ENCODE measurements around the gene METAP1. TPM values are rescaled to one million over a fixed set of nuclear protein-coding genes. Genes with fewer than 3 reads are reported as not detected.

The METAP1 gene
- total RNA-seq, 1 experiment from 2014 or later: 63.5 TPM

- H2BK15ac ChIP-seq (ENCODE audit: low read depth, low read length): no peak overlapping the region
- no peaks in the 10 kb centered on the region for H3K9me3 ChIP-seq (ENCODE audit: control insufficient read depth, low read depth, low read length)
- Mint-ChIP-seq H3K27ac (peak overlapping the region in 1 of 3 experiments; percentile 36; a peak in 2 of 7 replicates), H3K27me3 (ENCODE audit: low read depth) (no peaks in the 10 kb centered on the region; the same call in 1 of the 2 replicates), H3K4me1 (peaks cover 5 to 11% of the 10 kb centered on the region in 2 experiments), H3K36me3 (ENCODE audit: insufficient read depth in 1 of 3, low read depth in 3 of 3) (no peaks in the 10 kb centered on the region; a peak in 1 of 7 replicates), H3K4me3 (no peak overlapping the region), H3K9me3 (no peaks in the 10 kb centered on the region)
- H3K4me2 ChIP-seq (ENCODE audit: insufficient read depth, insufficient read length, low read length): no peak overlapping the region
- no peak overlapping the region for H3K14ac ChIP-seq (ENCODE audit: insufficient read depth, low read length)
- no peak overlapping the region for H2AFZ ChIP-seq (ENCODE audit: low read length)
- H3K56ac ChIP-seq (ENCODE audit: insufficient read length, low read depth, low read length): no peak overlapping the region
- no peak overlapping the region for H4K8ac ChIP-seq (replicated peaks; ENCODE audit: insufficient read length, low read depth, low read length)
- no peak overlapping the region for H2BK5ac ChIP-seq (ENCODE audit: insufficient read length, low read length)
- no peak overlapping the region for H4K91ac ChIP-seq (ENCODE audit: insufficient read length, low read depth, low read length)
- no peaks in the 10 kb centered on the region for H3K79me2 ChIP-seq (ENCODE audit: insufficient read depth, low read length)
- H4K5ac ChIP-seq (ENCODE audit: insufficient read length, low read depth, low read length): no peak overlapping the region
- H2BK20ac ChIP-seq (ENCODE audit: low read depth, low read length, poor library complexity, severe bottlenecking): no peak overlapping the region
- H3K4me1 ChIP-seq (ENCODE audit: insufficient read depth, low read length): no peaks in the 10 kb centered on the region
- no peaks in the 10 kb centered on the region for H3K23me2 ChIP-seq (ENCODE audit: insufficient read length, low read depth, low read length, poor library complexity, severe bottlenecking)
- no CpG with 5 or more reads among the region's 2 CpGs for WGBS (ENCODE audit: extremely low coverage, insufficient read length, low lambda C conversion rate)
- H3K18ac ChIP-seq (ENCODE audit: insufficient read length, low read depth, low read length): no peak overlapping the region
- H3T11ph ChIP-seq (ENCODE audit: low read length): no peak overlapping the region
- H2BK12ac ChIP-seq (ENCODE audit: insufficient read length, low read depth, low read length): no peak overlapping the region
- H3K4ac ChIP-seq (ENCODE audit: low read depth, low read length): no peak overlapping the region
- H3K27ac ChIP-seq (ENCODE audit: insufficient read length, low read depth, low read length): no peak overlapping the region
- no peak overlapping the region for H2BK120ac ChIP-seq (ENCODE audit: low read depth, low read length, poor library complexity, severe bottlenecking)
- DNase-seq: no peak
- no peaks in the 10 kb centered on the region for H4K20me1 ChIP-seq (ENCODE audit: control insufficient read depth, insufficient read depth, insufficient read length)
- no peaks in the 10 kb centered on the region for H3K79me1 ChIP-seq (ENCODE audit: insufficient read depth, low read depth, low read length, poor library complexity, severe bottlenecking)
- no peak overlapping the region for H3K9ac ChIP-seq (ENCODE audit: extremely low read depth, insufficient read length, low read length)
- no peak overlapping the region for H2AK5ac ChIP-seq (ENCODE audit: insufficient read length, low read length)
- TF ChIP-seq, protein P1, sequence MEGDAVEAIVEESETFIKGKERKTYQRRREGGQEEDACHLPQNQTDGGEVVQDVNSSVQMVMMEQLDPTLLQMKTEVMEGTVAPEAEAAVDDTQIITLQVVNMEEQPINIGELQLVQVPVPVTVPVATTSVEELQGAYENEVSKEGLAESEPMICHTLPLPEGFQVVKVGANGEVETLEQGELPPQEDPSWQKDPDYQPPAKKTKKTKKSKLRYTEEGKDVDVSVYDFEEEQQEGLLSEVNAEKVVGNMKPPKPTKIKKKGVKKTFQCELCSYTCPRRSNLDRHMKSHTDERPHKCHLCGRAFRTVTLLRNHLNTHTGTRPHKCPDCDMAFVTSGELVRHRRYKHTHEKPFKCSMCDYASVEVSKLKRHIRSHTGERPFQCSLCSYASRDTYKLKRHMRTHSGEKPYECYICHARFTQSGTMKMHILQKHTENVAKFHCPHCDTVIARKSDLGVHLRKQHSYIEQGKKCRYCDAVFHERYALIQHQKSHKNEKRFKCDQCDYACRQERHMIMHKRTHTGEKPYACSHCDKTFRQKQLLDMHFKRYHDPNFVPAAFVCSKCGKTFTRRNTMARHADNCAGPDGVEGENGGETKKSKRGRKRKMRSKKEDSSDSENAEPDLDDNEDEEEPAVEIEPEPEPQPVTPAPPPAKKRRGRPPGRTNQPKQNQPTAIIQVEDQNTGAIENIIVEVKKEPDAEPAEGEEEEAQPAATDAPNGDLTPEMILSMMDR (conservative IDR thresholded peaks at IDR 0.05): no peak
- no peak overlapping the region for H3K23ac ChIP-seq (ENCODE audit: insufficient read length, low read depth, low read length)
- no peaks in the 10 kb centered on the region for H3K27me3 ChIP-seq (ENCODE audit: insufficient read depth, low read length)
These were observed 36.1 kb upstream of the METAP1 start for GRCh38 chr4:98959411-98959810.
